A549 (cell line): ENCODE measurements around the gene TBC1D25.

Source experiments
- CEBPB ChIP-seq, 2 experiments: fragments of >200 bp in 1 of 2; sonication (Bioruptor Twin) in 1 of 2; formaldehyde crosslinking in 1 of 2; IDR thresholded peaks; 2 replicates each; pipeline ENCODE4 v1.6.1; 2012 to 2016
- CTCF ChIP-seq: fragments of >200 bp; sonication (Bioruptor Twin); formaldehyde crosslinking; IDR thresholded peaks from 3 replicates; pipeline ENCODE4 v1.5.1; 2016
- POLR2A ChIP-seq: IDR thresholded peaks from 2 replicates; pipeline ENCODE4 v1.6.1; 2012; ENCODE audit warnings: mild to moderate bottlenecking, low read length
- RAD21 ChIP-seq, 2 experiments: fragments of >200 bp in 1 of 2; sonication (Bioruptor Twin) in 1 of 2; formaldehyde crosslinking in 1 of 2; IDR thresholded peaks in 1 of 2; conservative IDR thresholded peaks in 1 of 2; 2 replicates in 1 of 2; 3 replicates in 1 of 2; pipeline ENCODE4 v1.6.1; 2012 to 2018; ENCODE audit warnings: inconsistent platforms in 1 of 2

- no peak for TF ChIP-seq CTCF
- no peak for TF ChIP-seq POLR2A
- TF ChIP-seq RAD21 (conservative IDR thresholded peaks at IDR 0.05 in 1 of 2, IDR thresholded peaks at IDR 0.05 in 1 of 2): no peak
- TF ChIP-seq CEBPB (IDR thresholded peaks at IDR 0.05): no peak
Measured at GRCh38 chrX:48578661-48579128, 39.2 kb downstream of the TBC1D25 start.
